ENCODE measurements around the gene PPP5C.
"Not testable (repeated sequence)": the region's sequence is repeated elsewhere in the genome, so short reads cannot be mapped to it uniquely, and the experiment has no call there.

DNA sequence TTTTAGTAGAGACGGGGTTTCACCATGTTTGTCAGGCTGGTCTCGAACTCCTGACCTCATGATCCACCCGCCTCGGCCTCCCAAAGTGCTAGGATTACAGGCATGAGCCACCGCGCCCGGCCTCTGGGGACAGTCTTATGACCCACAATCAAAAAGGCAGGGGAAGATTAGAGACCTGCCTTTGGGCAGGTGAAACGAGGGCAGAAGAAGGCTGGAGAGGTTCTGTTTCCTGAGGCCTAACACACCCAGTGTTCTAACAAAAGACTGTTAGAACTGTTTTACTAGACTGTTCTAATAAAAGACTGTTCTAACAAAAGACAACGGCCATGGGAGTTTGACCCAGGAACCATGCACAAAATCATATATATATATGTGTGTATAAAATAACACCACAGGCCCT lies 23.7 kb upstream of the PPP5C start:
- TF ChIP-seq CTCF (conservative IDR thresholded peaks at IDR 0.05; ENCODE audit: low read length); EZH2phosphoT487 (IDR thresholded peaks at IDR 0.05; ENCODE audit: borderline replicate concordance, low read depth, low read length): not testable (repeated sequence)

Data from OCI-LY7 (cell line).